Stimulated activated CD8-positive, alpha-beta memory T cell treated with anti-CD3 and anti-CD28 coated beads, Interleukin-15, amount 100 ng/mL, for 48 hours (primary cell): ENCODE data around the gene SEPTIN10.
"Not testable (repeated sequence)": the region's sequence is repeated elsewhere in the genome, so short reads cannot be mapped to it uniquely, and the experiment has no call there.

Experiments used
- DNase-seq, 2 donors: peaks; one replicate each; pipeline ENCODE4 v3.0.0-alpha.2; 2020; ENCODE audit warnings: low read depth in 2 of 2

SEPTIN10 gene

DNA sequence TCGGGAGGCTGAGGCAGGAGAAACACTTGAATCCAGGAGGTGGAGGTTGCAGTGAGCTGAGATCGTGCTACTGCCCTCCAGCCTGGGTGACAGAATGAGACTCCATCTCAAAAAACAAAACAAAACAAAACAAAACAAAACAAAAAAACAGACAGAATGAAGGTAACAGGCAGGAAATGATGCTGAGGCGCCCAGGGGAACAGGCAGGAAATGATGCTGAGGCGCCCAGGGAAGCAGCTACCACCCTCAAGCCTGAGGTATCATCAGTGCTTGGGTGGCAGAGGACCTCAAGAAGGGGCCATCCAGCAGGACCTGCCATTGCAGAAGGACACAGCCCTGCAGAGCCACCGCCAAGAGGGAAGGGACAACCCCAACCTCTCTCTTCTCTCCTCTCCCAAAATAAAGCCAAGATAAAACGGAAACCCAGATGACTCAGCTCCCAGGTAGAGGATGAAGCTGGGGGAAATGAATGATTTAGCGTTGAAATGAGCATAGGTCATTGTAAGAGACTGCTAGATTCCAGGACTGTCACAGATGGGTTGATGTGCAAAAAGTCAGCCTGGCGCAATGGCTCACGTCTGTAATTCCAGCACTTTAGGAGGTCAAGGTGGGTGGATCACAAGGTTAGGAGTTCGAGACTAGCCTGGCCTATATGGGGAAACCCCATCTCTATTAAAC is 19.7 kb upstream of the SEPTIN10 start:
- DNase-seq: no peak

DNA sequence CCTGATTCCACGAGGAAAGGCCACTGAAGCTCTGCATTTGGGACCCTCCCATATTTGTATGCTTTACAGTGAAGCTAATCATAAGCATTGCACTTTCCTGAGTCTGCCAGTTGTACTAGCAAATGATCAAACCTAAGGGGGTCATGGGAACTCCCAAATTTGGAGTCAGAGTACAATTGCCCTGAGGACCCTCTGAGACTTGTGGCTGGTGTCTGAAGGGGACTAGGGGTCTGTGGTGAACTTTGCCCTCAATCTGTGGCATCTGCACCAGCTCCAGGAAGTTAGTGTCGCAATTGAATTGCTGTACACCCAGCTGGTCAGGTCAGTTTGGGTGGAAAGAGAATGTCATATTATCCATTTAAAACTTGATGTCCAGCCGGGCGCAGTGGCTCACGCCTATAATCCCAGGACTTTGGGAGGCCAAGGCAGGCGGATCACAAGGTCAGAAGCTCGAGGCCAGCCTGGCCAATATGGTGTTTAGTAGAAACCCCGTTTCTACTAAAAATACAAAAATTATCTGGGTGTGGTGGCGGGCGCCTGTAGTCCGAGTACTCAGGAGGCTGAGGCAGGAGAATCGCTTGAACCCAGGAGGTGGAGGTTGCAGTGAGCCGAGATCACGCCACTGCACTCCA is 18.5 kb upstream of the SEPTIN10 start:
- no peak for DNase-seq

DNA sequence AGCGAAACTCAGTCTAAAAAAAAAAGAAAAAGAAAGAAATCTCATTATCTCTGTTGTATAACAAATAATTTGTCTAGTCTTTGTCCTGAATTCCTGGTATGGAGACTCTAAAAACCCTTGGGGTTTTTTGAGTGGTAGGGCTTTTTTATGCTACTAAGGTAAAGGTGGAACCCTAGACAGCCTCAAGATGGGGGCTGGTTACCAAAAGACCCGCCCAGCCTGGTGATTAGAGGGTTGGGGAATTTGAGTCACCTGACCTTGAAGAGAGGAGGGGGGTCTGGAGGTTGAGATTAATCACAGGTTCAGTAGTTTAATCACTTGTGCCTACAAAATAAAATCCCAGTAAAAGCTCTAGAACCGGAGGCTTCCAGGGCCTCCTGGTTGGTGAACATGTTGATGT is 18.0 kb upstream of the SEPTIN10 start:
- DNase-seq: no peak

DNA sequence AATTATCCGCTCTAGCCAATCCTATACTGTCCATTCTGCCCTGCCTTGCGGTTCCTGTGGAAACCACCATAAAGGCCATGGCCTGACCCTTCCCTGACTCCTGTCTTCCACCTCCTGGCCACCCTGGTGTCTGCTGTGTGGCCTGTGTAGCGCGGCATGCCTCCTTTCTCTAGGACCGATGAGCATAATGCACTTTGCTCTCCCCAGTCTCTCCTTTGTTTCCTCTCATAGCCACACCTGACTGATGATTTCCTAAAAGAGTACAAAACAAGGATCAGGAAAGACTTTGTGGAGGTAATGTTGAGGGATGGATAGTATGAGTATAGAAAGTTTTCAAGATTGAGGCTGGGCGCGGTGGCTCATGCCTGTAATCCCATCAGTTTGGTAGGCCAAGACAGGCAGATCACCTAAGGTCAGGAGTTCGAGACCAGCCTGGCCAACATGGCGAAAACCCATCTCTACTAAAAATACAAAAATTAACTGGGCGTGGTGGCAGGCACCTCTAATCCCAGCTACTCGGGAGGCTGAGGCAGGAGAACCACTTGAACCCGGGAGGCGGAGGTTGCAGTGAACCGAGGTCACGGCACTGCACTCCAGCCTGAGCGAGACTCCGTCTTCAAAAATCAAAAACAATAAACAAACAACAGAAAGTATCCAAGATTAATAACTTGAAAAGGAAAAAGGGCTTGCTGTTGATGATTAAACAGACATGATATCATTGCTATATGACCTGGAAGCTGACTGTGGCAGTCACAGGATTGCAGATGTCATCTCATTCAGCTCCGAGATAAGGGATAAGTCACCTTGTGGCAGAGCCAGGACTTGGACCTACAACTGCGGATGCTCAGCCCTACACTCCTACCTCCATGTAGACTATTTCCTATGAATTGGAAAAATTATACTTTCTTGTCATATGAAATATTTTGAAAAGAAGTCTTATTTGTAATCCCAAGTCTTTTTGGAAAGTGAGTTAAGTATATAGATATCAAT is 17.0 kb upstream of the SEPTIN10 start:
- no peak for DNase-seq

DNA sequence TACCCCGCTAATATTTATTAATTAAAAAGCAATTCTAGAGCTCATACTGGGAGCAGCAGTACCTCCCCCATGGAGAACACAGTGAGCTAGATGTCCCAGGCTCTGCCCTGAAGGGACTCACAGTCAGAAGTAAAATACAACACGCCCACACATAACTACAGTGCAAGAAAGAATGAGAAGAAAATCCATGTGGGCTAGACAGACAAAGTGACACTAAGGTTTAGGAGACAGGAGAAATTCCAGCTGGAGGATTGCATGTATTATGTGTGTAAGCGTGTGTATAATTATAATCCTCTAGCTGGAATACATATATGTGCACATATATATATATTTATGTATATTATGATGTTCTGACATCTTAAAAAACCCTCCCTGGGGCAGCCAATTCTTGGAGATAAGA is 16.1 kb upstream of the SEPTIN10 start:
- DNase-seq: no peak

DNA sequence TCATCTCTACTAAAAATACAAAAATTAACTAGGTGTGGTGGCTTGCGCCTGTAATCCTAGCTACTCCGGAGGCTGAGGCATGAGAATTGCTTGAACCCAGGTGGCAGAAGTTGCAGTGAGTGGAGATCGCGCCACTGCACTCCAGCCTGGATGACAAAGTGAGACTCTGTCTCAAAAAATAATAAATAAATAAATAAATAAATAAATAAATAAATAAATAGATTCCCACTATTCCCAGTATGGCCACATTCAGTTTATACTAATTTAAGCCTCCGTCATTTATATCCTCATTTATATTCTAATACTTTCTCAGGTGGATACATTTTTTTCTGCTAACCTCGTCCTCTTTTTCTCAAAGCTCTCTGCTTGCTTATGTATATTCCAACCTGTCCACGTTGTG is 14.6 kb upstream of the SEPTIN10 start:
- not testable (repeated sequence) for DNase-seq

DNA sequence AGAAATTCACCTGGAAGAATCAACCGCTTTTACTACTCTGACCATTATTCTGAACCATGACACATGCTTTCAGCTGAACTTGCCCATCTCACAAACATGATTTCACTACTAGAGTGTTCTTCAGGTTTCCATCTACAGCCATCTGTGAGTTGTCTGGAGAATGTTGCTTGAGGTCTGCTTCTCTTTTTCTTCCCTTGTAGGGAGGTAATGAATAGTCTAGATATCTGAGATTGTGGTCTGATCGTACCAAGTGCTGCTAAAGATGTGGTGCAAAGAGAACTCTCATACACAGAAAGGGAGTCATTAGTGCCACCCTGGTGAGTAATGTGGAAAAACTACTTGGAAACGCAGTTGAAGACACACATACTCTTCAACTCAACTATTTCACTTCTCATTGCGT is 10.6 kb upstream of the SEPTIN10 start:
- no peak for DNase-seq

DNA sequence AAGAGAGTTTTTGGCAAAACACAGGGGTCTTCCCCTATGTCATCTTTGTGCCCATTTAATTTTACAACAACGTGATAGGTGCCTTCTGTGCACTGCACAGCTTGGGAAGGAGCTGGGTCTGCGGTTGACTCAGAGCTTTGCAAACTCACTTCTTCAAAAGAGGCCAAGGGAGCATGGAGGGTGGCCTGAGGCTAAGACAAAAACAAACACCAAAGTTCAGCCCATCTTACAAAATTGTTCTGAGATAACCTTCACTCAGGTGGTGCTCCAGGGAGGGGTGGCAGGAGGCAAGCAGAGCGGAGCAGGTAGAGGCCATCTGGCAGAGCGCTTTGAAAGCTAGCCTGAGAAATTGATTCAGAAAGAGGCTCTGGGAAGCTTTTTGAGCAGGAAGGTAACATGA is 10.2 kb upstream of the SEPTIN10 start:
- no peak for DNase-seq

DNA sequence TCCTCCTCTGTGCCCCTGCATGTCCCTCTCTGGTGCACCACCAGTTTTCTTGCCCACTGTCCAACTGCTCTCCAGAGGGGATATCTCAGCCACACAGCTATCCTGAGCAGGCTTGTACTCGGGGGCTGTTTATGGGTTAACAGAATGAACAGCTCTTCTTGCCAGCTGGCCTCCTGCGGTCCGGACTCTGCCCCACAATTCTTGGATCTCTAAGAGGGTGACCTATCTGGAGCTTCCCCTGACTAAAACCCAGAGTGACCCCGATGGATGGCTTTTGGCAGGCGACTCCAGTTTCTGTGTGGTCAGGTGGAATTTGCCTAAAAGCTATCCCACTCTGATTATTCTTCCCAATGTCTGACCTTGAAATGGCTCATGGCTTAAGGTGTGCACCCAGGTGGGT is 9.5 kb upstream of the SEPTIN10 start:
- no peak for DNase-seq

DNA sequence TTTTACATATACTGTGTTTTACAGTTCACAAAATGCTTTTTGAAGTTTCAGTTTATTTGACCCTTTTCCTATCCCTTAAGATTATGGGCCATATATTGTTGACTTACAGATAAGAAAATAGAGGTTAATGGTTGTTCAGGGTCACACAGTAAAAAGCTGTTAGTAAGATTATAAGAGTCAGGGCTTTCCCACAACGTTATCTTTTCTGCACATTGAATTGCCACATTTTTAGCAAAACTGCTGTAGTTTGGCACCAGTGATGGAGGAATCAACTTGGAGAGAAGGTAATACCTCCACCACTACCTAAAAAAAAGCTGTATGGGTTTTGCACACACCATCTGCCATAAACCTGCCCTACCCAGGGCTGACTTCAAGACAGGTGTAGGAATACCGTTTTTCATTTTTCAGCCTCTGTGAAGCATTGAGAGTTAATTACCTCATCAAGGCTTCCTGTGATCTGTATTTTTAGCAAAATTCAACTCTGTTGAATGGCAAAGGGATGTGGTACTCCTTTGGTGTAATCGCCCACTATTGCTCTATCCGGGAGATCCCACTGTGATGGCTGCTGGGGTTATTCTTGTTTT is 5.4 kb upstream of the SEPTIN10 start:
- DNase-seq: no peak

DNA sequence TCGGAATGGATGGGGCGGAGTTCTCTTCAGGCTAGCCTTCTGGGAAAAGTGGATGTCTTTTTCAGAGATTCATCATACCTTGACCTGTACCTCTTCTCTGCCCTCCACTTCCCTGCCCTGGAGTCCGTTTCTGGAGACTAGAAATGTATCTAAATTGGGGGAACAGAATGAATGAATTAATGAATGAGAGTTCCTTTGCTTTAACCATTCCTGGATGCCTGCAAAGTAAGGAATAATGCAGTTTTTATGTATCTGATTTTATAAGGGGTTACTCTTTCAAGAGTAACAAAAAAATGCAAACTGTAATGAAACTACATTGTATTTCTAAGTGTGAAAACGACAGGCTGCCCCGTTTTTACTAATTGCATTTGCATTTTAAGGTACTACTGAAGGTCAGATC is 2.4 kb upstream of the SEPTIN10 start:
- DNase-seq: no peak

DNA sequence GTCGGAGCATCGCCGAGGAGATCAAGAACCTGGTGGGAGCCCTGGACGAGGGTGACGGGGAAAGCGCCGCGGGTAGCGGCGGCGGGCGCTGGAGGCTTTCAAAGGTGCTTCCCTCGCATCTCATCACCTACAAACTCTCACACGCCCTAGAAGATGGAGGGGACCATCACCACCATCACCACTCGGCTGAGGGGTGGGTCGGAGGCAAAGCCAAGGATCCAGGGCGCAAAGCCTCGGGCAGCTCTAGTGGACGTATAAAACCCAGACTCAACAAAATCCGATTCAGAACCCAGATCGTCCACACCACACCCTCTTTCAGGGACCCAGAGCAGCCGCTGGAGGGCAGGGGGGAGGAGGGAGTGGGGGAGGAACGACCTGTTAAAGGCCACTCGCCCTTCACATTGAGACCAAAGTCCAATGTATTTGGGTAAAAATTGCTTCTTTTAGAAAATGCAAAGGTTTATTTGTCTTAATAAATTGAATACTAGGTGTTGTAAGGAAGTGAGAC is 1.9 kb upstream of the SEPTIN10 start:
- no peak for DNase-seq

DNA sequence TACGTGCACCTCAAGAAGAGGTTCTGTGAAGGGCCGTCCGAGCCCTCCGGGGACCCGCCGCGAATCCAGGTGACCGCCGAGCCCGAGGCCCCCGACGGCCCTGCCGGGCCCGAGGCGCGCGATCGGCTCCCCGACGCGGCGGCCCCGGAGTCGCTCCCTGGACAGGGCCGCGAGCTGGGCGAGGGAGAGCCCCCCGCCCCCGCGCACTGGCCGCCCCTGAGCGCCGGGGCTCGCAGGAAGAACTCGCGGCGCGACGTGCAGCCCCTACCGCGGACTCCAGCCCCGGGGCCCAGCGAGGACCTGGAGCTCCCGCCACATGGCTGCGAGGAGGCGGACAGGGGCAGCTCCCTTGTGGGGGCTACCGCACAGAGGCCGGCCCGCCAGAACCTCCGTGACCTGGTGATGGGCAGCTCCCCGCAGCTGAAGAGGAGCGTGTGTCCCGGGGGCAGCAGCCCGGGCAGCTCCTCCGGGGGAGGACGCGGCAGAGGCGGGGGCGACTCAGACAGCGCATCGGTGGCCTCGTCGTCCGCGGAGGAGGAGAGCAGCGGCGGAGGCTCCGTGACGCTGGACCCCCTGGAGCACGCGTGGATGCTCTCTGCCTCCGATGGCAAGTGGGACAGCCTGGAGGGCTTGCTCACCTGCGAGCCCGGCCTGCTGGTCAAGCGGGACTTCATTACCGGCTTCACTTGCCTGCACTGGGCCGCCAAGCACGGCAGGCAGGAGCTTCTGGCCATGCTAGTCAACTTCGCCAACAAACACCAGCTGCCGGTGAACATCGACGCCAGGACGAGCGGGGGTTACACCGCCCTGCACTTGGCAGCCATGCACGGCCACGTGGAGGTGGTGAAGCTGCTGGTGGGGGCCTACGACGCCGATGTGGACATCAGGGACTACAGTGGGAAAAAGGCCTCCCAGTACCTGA is 1.2 kb upstream of the SEPTIN10 start:
- DNase-seq: no peak

DNA sequence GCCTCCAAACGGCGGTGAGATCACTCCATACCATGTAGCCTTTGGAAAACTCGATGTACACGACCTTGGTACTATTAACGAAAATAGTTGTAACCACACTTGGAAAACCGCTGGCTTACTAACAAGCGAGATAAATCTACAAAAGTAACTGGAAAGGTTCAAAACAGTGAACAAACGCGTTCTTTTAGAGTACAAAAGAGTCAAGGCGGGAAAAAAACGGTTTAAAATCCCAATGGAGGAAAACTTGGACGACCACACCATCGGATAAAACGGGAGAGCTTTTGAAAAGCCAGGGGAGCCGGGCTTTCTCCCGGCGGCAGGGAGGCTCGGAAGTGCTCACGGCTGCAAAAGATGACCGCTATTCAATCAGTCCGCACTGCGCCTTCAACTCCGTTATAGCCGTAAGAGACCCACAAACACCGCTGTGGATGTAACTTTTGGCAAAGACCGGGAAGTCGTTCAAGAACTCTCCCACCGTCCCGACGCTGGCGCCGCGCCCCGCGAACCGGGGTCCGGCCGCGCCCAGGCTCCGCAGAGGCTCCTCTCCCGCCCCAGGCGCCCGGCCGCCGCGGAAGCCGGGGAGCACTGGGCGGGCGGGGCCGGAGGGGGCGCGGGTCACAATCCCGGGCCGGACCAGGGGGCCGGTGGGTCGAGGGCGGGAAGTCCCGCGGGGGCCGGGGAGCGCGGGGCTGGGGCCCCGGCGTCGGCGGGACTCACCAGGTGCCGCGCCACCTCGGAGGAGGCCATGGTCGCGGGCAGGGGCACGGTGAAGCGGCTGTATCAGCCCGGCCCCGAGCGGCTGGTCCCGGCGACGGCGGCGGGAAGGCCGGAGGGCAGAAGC is 465 bp downstream of the SEPTIN10 start:
- DNase-seq: no peak

DNA sequence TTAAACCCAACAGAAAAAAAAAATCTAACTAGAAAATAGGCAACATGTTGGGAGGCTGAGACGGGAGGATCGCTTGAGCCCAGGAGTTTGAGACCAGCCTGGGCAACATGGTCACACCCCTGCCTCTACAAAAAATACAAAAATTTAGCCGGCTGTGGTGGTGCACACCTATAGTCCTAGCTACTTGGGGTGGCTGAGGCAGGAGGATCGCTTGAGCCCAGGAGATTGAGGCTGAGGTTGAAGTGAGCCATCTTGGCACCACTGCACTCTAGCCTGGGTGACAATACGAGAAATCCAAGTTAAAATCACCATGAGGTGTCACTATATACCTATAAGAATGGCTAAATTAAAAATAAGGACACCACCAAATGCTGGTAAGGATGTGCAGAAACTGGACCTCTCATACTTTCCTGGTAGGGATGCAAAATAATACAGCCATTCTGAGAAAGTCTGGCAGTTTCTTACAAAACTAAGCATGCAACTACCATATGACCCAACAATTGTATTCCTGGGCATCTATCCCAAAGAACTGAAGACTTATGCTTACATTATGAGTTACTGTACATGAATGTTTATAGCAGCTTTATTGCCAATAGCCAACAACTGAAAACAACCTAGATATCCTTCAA is 2.2 kb downstream of the SEPTIN10 start:
- no peak for DNase-seq

DNA sequence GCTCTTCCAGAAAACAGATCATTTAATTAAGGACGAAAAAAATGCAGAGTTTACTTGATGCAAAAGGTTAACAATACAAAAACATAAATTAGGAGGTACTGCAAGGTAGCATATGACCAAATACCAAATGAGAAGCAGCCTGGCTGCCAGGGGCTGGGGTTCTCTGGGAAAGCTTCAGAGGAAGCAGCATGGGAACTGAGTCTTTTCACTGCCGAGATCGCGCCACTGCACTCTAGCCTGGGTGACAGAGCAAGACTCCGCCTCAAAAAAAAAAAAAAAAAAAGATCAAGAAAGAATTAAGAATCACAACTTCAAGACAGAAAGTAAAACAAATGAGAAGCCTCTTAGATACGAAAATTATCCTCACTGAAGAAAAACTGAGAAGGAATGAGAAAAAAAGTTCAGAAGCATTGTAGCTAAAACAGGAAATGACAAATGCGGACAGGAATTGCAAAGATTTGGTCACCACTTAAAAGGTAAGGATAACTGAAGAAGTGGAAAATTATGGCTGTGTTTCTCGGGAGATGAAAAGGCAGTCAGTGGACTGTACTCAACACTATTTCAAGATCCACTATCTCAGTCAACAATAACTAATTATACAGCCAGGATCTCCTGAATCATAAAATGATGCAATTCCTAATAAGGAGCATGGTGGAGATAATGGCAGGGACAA is 4.3 kb downstream of the SEPTIN10 start:
- no peak for DNase-seq

DNA sequence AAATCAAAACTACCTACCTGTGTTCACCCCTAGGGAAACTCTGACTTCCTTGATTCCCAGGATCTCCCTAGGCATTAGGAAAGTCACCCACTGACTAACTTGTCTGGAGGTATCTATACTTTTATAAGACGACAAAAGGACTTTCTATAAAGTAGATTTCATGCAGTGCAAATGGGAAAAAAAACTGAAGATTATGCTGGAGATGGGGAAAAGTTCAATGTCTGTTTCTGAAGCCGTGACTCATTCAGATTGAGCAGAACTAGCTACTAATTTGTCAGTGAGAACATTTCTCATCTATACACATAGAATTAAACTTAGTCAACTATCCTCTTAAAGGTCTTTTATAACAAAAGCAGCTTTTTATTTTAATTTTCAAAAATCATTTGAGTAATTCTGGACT is 6.0 kb downstream of the SEPTIN10 start:
- no peak for DNase-seq

DNA sequence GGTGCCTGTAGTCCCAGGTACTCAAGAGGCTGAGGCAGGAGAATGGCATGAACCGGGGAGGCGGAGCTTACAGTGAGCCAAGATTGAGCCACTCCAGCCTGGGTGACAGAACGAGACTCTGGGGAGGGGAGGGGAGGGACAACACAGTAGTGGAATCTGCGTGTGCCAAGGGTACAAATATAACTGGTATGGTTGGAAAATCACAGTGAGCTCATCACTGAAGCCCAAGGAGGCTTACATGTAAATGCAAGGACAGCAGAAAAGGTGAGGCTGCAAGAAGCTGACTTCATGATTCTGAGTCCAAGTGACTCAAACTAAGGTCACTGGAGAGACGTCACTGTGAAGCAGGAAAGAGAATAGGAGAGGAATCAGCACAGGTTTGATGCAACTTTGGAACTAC is 9.2 kb downstream of the SEPTIN10 start:
- no peak for DNase-seq

DNA sequence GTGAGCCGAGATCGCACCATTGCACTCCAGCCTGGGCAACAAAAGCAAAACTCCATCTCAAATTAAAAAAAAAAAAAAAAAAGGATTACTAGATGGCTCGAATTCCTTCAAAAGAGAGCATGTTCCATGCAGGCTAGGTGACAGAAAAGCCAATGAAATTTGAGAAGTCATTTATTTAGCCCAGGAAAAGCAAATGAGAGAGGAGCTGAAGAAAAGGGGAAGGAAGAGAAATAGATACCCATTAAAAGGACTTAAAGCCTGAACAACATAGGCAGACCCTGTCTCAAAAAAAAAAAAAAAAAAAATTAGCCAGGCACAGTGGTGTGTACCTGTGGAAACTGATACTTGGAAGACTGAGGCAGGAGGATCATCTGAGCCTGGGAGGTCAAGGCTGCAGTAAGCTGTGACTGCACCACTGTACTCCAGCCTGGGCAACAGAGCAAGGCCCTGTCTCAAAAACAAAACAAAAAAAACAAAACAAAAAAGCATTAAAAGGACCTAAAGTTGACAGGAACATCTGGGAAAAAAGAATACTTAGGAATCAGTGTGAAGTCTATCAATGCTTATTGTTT is 11.1 kb downstream of the SEPTIN10 start:
- no peak for DNase-seq
